GM12878 (cell line): ENCODE results near the gene MAP3K5.

Experiments used
- MTA2 ChIP-seq: fragments of 450-650 bp; IDR thresholded peaks from 2 replicates; pipeline ENCODE4 v1.6.1; 2016; ENCODE audit warnings: low read depth, mild to moderate bottlenecking, moderate library complexity
- MYC ChIP-seq: IDR thresholded peaks from 2 replicates; pipeline ENCODE4 v1.6.1; 2011; ENCODE audit warnings: mild to moderate bottlenecking, low read length, moderate library complexity, inconsistent platforms; ENCODE audit not compliant: insufficient read depth, insufficient replicate concordance, insufficient read length, severe bottlenecking
- POLR2A ChIP-seq: IDR thresholded peaks from 2 replicates; pipeline ENCODE4 v1.6.1; 2011; ENCODE audit warnings: low read depth, mild to moderate bottlenecking, low read length
- RFX5 ChIP-seq: IDR thresholded peaks from 2 replicates; pipeline ENCODE4 v1.6.1; 2011; ENCODE audit warnings: low read depth, low read length, improper control_type of control experiment
- USF1 ChIP-seq: IDR thresholded peaks from 2 replicates; pipeline ENCODE4 v1.6.1; 2011; ENCODE audit warnings: borderline replicate concordance, low read depth, mild to moderate bottlenecking, moderate library complexity, mixed read lengths, low read length; ENCODE audit not compliant: insufficient read depth; ENCODE audit errors: extremely low read length
- YY1 ChIP-seq: IDR thresholded peaks from 2 replicates; pipeline ENCODE4 v1.6.1; 2011; ENCODE audit warnings: low read depth, mild to moderate bottlenecking, low read length
- TF ChIP-seq, protein P1 (sequence below), 3 experiments: IDR thresholded peaks in 2 of 3; conservative IDR thresholded peaks in 1 of 3; 2 replicates each; pipeline ENCODE4 v1.5.1; 2011; ENCODE audit warnings: low read depth in 3 of 3, low read length in 3 of 3, mild to moderate bottlenecking in 3 of 3, control low read depth in 2 of 3, moderate library complexity in 2 of 3, inconsistent platforms in 1 of 3, mixed read lengths in 1 of 3; ENCODE audit not compliant: control insufficient read depth in 2 of 3, insufficient read depth in 1 of 3; ENCODE audit errors: extremely low read depth in 1 of 3
- TF ChIP-seq, protein P2 (sequence below): IDR thresholded peaks from 2 replicates; pipeline ENCODE4 v1.6.1; 2012; ENCODE audit warnings: low read depth, low read length, improper control_type of control experiment

GRCh38 chr6:136719280-136720044 lies 72.8 kb downstream of the MAP3K5 start:
- no peak for TF ChIP-seq RFX5
- TF ChIP-seq, protein P1, sequence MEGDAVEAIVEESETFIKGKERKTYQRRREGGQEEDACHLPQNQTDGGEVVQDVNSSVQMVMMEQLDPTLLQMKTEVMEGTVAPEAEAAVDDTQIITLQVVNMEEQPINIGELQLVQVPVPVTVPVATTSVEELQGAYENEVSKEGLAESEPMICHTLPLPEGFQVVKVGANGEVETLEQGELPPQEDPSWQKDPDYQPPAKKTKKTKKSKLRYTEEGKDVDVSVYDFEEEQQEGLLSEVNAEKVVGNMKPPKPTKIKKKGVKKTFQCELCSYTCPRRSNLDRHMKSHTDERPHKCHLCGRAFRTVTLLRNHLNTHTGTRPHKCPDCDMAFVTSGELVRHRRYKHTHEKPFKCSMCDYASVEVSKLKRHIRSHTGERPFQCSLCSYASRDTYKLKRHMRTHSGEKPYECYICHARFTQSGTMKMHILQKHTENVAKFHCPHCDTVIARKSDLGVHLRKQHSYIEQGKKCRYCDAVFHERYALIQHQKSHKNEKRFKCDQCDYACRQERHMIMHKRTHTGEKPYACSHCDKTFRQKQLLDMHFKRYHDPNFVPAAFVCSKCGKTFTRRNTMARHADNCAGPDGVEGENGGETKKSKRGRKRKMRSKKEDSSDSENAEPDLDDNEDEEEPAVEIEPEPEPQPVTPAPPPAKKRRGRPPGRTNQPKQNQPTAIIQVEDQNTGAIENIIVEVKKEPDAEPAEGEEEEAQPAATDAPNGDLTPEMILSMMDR (IDR thresholded peaks at IDR 0.05 in 2 of 3, conservative IDR thresholded peaks at IDR 0.05 in 1 of 3; ENCODE audit: control insufficient read depth in 2 of 3, extremely low read depth in 1 of 3, insufficient read depth in 1 of 3, low read depth in 3 of 3, low read length in 3 of 3) = no peak
- no peak for TF ChIP-seq USF1
- TF ChIP-seq POLR2A = no peak; the same call in 1 of the 2 replicates
- TF ChIP-seq, protein P2, sequence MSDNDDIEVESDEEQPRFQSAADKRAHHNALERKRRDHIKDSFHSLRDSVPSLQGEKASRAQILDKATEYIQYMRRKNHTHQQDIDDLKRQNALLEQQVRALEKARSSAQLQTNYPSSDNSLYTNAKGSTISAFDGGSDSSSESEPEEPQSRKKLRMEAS = no peak
- TF ChIP-seq YY1 = no peak; the same call in 1 of the 2 replicates
- no peak for TF ChIP-seq MTA2
- TF ChIP-seq MYC = no peak
